Measurements from ENCODE around the gene NRP2.

NRP2 gene

GRCh38 chr2:205657579-205657978 lies 24.7 kb upstream of the NRP2 start:
- H3K27me3 ChIP-seq (ENCODE audit: insufficient read depth, low read depth) = no peaks in the 10 kb centered on the region
- no peak overlapping the region for H2AFZ ChIP-seq (ENCODE audit: low read depth)
- no peak for TF ChIP-seq CTCF (conservative IDR thresholded peaks at IDR 0.05; ENCODE audit: low read depth, low read length)
- no peaks in the 10 kb centered on the region for H3K79me2 ChIP-seq (ENCODE audit: insufficient read depth, low read depth)
- H3K36me3 ChIP-seq (ENCODE audit: insufficient read depth) = no peaks in the 10 kb centered on the region
- H4K20me1 ChIP-seq (ENCODE audit: insufficient read depth) = no peaks in the 10 kb centered on the region
- H3K9ac ChIP-seq = no peak overlapping the region
- no peak overlapping the region for H3K4me3 ChIP-seq (IDR thresholded peaks at IDR 0.05; ENCODE audit: insufficient read depth, low read depth, low read length)
- no peak overlapping the region for H3K4me2 ChIP-seq
- H3K27ac ChIP-seq = no peak overlapping the region
- H3K4me1 ChIP-seq (ENCODE audit: low read depth, poor library complexity, severe bottlenecking) = no peaks in the 10 kb centered on the region

DNA sequence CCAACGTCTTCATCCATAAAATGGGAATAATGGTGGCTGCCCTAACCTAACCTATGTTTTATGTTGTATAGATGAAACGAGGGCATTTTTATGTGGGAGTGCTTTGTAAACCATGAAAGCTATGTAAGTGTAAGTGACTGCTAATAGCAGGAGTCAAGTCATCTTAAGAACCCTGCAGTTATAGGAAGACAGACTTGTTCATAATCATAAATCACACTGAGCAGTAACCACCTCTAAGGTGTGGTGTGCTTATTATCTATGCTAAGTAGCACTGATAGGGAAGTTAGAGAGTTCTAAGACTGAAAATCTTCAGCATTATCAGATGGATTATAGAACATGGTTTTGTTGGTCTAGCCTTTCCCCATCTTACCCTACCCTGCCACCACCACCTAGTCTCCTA lies 24.2 kb upstream of the NRP2 start:
- Histone ChIP-seq H3K9ac (no peak overlapping the region), H2AFZ (ENCODE audit: low read depth) (no peak overlapping the region), H3K36me3 (ENCODE audit: insufficient read depth) (no peaks in the 10 kb centered on the region), H3K27me3 (ENCODE audit: insufficient read depth, low read depth) (no peaks in the 10 kb centered on the region), H3K4me1 (ENCODE audit: low read depth, poor library complexity, severe bottlenecking) (no peaks in the 10 kb centered on the region), H4K20me1 (ENCODE audit: insufficient read depth) (no peaks in the 10 kb centered on the region), H3K4me2 (no peak overlapping the region), H3K79me2 (ENCODE audit: insufficient read depth, low read depth) (no peaks in the 10 kb centered on the region), H3K27ac (no peak overlapping the region), H3K4me3 (IDR thresholded peaks at IDR 0.05; ENCODE audit: insufficient read depth, low read depth, low read length) (no peak overlapping the region)
- no peak for TF ChIP-seq CTCF (conservative IDR thresholded peaks at IDR 0.05; ENCODE audit: low read depth, low read length)

DNA sequence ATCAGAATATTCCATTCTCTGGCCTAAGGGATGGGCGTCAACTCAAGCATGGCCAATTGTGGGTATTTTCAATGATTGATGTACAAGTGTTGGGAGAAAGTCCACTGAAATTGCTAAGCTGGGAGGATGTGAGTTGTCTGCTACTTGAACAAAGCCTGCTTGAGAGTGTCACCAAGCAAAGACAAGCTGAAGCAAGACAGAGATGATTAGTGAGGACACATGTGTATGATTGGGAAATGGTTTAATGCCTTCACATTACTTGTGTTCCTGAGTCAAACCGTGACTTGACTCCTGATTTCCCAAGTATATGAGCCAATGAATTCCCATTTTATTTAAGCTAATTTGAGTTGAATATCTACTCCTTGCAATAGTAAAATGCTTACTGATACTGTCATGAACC lies 23.7 kb upstream of the NRP2 start:
- Histone ChIP-seq H2AFZ (ENCODE audit: low read depth) (no peak overlapping the region), H3K9ac (no peak overlapping the region), H4K20me1 (ENCODE audit: insufficient read depth) (no peaks in the 10 kb centered on the region), H3K27ac (no peak overlapping the region), H3K36me3 (ENCODE audit: insufficient read depth) (no peaks in the 10 kb centered on the region), H3K4me1 (ENCODE audit: low read depth, poor library complexity, severe bottlenecking) (no peaks in the 10 kb centered on the region), H3K27me3 (ENCODE audit: insufficient read depth, low read depth) (no peaks in the 10 kb centered on the region), H3K79me2 (ENCODE audit: insufficient read depth, low read depth) (no peaks in the 10 kb centered on the region), H3K4me3 (IDR thresholded peaks at IDR 0.05; ENCODE audit: insufficient read depth, low read depth, low read length) (no peak overlapping the region), H3K4me2 (no peak overlapping the region)
- TF ChIP-seq CTCF (conservative IDR thresholded peaks at IDR 0.05; ENCODE audit: low read depth, low read length) = no peak

GRCh38 chr2:205659922-205660321 lies 22.4 kb upstream of the NRP2 start:
- no peak overlapping the region for H3K9ac ChIP-seq
- no peaks in the 10 kb centered on the region for H3K36me3 ChIP-seq (ENCODE audit: insufficient read depth)
- H3K79me2 ChIP-seq (ENCODE audit: insufficient read depth, low read depth) = no peaks in the 10 kb centered on the region
- no peak overlapping the region for H3K4me3 ChIP-seq (IDR thresholded peaks at IDR 0.05; ENCODE audit: insufficient read depth, low read depth, low read length)
- H2AFZ ChIP-seq (ENCODE audit: low read depth) = no peak overlapping the region
- no peak for TF ChIP-seq CTCF (conservative IDR thresholded peaks at IDR 0.05; ENCODE audit: low read depth, low read length)
- H3K4me2 ChIP-seq = no peak overlapping the region
- no peaks in the 10 kb centered on the region for H4K20me1 ChIP-seq (ENCODE audit: insufficient read depth)
- no peaks in the 10 kb centered on the region for H3K4me1 ChIP-seq (ENCODE audit: low read depth, poor library complexity, severe bottlenecking)
- H3K27me3 ChIP-seq (ENCODE audit: insufficient read depth, low read depth) = no peaks in the 10 kb centered on the region
- H3K27ac ChIP-seq = no peak overlapping the region

Measured in KMS-11 (cell line).